Progenitor cell of endocrine pancreas (in vitro differentiated cells): ENCODE measurements around the gene APOB. TPM values are rescaled to one million over a fixed set of nuclear protein-coding genes. Genes with fewer than 3 reads are reported as not detected.

Experiments used
- DNase-seq: peaks from one replicate; pipeline ENCODE4 v3.0.0; 2021; ENCODE audit warnings: low spot score; ENCODE audit not compliant: unreplicated experiment
- H3K27ac Mint-ChIP-seq: 2 replicates; pipeline ENCODE4 v1.8.0; 2021; ENCODE audit warnings: mild to moderate bottlenecking, moderate library complexity, mixed read lengths
- H3K27me3 Mint-ChIP-seq: 2 replicates; pipeline ENCODE4 v1.8.0; 2021; ENCODE audit warnings: mixed read lengths
- H3K36me3 Mint-ChIP-seq: 2 replicates; pipeline ENCODE4 v1.8.0; 2022; ENCODE audit warnings: mixed read lengths; ENCODE audit not compliant: insufficient read depth
- H3K4me1 Mint-ChIP-seq: 2 replicates; pipeline ENCODE4 v1.8.0; 2021; ENCODE audit warnings: low read depth, mixed read lengths
- H3K4me3 Mint-ChIP-seq: 2 replicates; pipeline ENCODE4 v1.8.0; 2021; ENCODE audit warnings: low read depth, mild to moderate bottlenecking, moderate library complexity, mixed read lengths
- H3K9me3 Mint-ChIP-seq: 2 replicates; pipeline ENCODE4 v1.8.0; 2021; ENCODE audit warnings: low read depth, mixed read lengths
- total RNA-seq: library from RNA; stranded (reverse); gene quantifications from 2 replicates; pipeline ENCODE4 v1.2.1, GENCODE V29; 2021
- TF ChIP-seq, protein P1 (sequence below): fragments of 200-600 bp; sonication (generic); IDR thresholded peaks from one replicate; pipeline ENCODE4 v1.5.0; 2021; ENCODE audit warnings: antibody characterized with exemption, mild to moderate bottlenecking; ENCODE audit not compliant: unreplicated experiment

APOB gene
- total RNA-seq, 1 donor from 2014 or later = 15.6 TPM

DNA sequence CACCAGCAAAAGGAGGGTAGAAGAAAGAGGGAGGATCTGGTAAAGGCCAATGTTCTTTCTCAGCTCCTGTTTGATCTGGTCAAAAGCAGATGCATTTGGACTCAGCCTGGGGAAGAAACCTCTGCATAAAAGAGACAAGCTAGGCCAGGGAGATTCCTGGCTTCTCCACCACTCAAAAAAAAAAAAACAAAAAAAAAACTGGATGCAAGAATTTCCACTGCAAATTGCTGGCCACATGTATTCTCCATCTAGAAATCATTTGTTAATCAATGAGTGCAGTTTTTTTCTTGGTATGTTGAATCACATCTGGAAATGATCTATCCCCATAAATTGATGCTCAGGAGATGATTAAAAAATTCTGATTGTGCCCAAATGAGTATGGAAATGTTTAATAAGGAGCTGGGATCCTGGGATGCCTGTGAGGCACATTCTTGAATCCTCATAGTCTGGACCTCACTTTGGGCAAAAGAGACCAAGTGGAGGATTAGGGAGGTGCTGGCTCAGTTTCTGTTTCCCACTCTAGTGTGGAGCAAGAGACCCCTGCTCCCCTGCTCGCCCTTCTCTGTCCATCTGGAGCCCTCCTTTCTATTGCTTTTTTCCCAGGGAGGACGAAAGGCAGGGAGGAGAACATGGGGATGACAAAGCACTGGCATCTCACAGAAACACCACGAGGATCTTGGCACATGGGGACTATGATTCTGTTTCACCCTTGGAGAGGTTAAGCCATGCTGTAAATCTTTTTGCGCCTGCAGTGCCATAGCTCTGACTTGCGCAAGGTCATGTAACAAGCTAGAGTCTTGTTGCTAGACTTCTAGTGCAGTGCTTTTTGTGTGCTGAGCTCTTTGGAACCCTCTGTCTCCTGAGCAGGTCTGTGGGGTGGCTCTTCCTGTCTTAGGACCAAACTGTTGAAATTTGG, 57.6 kb downstream of the APOB start:
- no peaks in the 10 kb centered on the region for H3K36me3 Mint-ChIP-seq
- no peak overlapping the region for H3K27ac Mint-ChIP-seq
- no peak overlapping the region for H3K4me3 Mint-ChIP-seq
- TF ChIP-seq, protein P1, sequence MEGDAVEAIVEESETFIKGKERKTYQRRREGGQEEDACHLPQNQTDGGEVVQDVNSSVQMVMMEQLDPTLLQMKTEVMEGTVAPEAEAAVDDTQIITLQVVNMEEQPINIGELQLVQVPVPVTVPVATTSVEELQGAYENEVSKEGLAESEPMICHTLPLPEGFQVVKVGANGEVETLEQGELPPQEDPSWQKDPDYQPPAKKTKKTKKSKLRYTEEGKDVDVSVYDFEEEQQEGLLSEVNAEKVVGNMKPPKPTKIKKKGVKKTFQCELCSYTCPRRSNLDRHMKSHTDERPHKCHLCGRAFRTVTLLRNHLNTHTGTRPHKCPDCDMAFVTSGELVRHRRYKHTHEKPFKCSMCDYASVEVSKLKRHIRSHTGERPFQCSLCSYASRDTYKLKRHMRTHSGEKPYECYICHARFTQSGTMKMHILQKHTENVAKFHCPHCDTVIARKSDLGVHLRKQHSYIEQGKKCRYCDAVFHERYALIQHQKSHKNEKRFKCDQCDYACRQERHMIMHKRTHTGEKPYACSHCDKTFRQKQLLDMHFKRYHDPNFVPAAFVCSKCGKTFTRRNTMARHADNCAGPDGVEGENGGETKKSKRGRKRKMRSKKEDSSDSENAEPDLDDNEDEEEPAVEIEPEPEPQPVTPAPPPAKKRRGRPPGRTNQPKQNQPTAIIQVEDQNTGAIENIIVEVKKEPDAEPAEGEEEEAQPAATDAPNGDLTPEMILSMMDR = no peak
- H3K27me3 Mint-ChIP-seq = peaks cover 16% of the 10 kb centered on the region
- DNase-seq = no peak
- peaks cover 6% of the 10 kb centered on the region for H3K4me1 Mint-ChIP-seq
- no peaks in the 10 kb centered on the region for H3K9me3 Mint-ChIP-seq

DNA sequence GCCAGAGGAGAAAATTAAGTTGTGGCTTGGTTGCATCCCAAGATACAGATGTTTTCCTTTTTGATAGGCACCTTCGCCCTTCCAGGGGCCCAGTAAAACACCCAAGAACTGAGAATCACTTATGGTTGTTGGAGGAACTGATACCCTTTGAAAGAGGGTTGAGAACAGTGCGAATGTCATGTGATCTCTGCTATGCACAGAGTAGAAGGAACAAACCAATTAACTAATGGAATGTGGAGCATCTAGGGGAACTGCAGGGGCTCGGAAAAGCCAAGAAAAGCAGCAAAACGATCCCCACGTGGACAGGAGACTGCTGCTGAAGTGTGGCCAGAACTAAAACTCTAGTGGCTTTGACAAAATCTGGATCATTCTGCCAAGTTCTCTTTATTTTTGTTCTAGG, 58.8 kb downstream of the APOB start:
- H3K9me3 Mint-ChIP-seq = no peaks in the 10 kb centered on the region
- H3K4me1 Mint-ChIP-seq = peaks cover 6% of the 10 kb centered on the region
- H3K36me3 Mint-ChIP-seq = no peaks in the 10 kb centered on the region
- H3K27me3 Mint-ChIP-seq = peaks cover 9% of the 10 kb centered on the region
- H3K4me3 Mint-ChIP-seq = no peak overlapping the region
- TF ChIP-seq, protein P1 = no peak
- no peak overlapping the region for H3K27ac Mint-ChIP-seq
- DNase-seq = no peak

DNA sequence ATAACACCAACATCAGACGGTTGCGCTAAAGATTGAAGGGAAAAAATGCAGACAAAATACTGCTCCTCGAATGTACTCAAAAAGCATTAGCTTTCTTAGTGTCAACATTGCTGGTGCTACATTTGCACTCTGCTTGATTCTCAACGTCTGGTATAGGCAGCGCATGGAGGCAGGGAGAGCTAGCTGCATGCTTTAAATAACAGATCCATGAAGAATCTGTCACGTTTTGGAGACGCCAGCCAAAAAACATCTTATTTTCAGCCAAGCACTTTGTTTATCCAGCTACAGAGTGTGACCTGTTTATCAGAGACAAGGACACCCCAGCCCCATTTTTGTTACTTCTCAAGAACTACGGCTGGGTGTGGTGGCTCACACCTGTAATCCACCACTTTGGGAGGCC, 59.5 kb downstream of the APOB start:
- H3K27me3 Mint-ChIP-seq = peaks cover 6% of the 10 kb centered on the region
- DNase-seq = no peak
- no peaks in the 10 kb centered on the region for H3K9me3 Mint-ChIP-seq
- H3K4me3 Mint-ChIP-seq = no peak overlapping the region
- H3K27ac Mint-ChIP-seq = no peak overlapping the region
- H3K36me3 Mint-ChIP-seq = no peaks in the 10 kb centered on the region
- peaks cover 6% of the 10 kb centered on the region for H3K4me1 Mint-ChIP-seq
- TF ChIP-seq, protein P1 = no peak

DNA sequence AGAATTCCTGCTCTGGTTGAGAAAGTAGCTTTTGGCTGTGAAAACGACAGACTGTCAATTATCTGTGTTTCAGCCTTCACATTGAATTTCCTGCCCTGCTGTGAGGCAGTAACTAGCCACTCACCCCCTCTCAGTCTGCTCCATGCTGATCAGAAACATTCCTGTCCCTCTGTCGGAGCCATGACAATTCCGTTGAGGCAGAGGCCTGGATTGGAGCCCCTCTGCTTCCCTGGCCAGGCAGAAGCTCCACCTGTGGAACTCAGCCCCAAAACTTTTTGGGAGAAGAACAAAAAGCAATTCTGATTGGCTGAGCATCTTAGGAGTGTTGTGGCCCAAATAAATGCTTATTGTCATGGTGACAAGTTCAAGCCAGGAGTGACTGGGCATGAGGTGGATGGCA, 60.0 kb downstream of the APOB start:
- Mint-ChIP-seq H3K36me3 (no peaks in the 10 kb centered on the region), H3K27me3 (peaks cover 3% of the 10 kb centered on the region), H3K9me3 (no peaks in the 10 kb centered on the region), H3K27ac (no peak overlapping the region), H3K4me1 (peaks cover 6% of the 10 kb centered on the region), H3K4me3 (no peak overlapping the region)
- TF ChIP-seq, protein P1 = no peak
- no peak for DNase-seq

DNA sequence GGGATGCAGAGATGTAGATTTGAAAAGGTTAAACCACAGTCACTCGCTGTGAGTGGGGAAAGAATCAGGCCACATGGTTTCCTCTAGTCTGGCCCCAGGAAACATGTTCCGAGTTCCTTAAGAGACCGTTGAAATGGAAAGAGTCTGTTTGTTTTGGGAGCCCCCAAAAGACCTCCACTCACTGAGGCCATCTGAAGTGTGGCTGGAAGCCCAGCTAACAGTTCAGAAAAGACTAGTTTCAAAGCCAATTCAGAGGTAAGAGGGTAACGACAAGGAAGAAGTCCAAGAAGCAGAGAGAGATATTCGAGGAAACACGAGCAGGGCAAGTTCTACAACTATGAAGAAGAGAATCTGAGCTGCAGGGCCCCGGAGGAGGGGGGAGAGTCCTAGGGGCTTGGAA, 61.0 kb downstream of the APOB start:
- Mint-ChIP-seq H3K27me3 (peaks cover 3% of the 10 kb centered on the region), H3K4me3 (no peak overlapping the region), H3K4me1 (peaks cover 6% of the 10 kb centered on the region), H3K9me3 (no peaks in the 10 kb centered on the region), H3K27ac (no peak overlapping the region), H3K36me3 (no peaks in the 10 kb centered on the region)
- DNase-seq = no peak
- TF ChIP-seq, protein P1 = no peak
